Peyer's patch (tissue), 4 donors: ENCODE data around the gene PANX2. TPM values are rescaled to one million over a fixed set of nuclear protein-coding genes. Genes with fewer than 3 reads are reported as not detected.

Source experiments
- DNase-seq, 3 donors: peaks; one replicate each; pipeline ENCODE4 v3.0.0-alpha.2; 2017 to 2019
- H3K27ac ChIP-seq, 4 donors: fragments of 200-600 bp; sonication (generic); one replicate each; pipeline ENCODE4 v1.5.1; 2016 to 2019
- H3K27me3 ChIP-seq, 2 donors: fragments of 200-600 bp; sonication (generic); one replicate each; pipeline ENCODE4 v1.5.1; 2019
- H3K36me3 ChIP-seq, 3 donors: fragments of 200-600 bp; sonication (generic); one replicate each; pipeline ENCODE4 v1.5.1; 2016 to 2019
- H3K4me1 ChIP-seq, 4 donors: fragments of 200-600 bp; sonication (generic); one replicate each; pipeline ENCODE4 v1.5.1; 2016 to 2019
- H3K4me3 ChIP-seq, 4 donors: fragments of 200-600 bp; sonication (generic); 1 replicate in 3 of 4; 2 replicates in 1 of 4; pipeline ENCODE4 v1.5.1; 2016 to 2019; ENCODE audit warnings: mild to moderate bottlenecking in 1 of 4
- H3K9me3 ChIP-seq, 4 donors: fragments of 200-600 bp; sonication (generic); one replicate each; pipeline ENCODE4 v1.5.1; 2016 to 2019; ENCODE audit warnings: mild to moderate bottlenecking in 1 of 4
- POLR2A ChIP-seq, 2 donors: fragments of 450-650 bp; IDR thresholded peaks; one replicate each; pipeline ENCODE4 v1.5.1; 2017; ENCODE audit warnings: antibody characterized with exemption in 2 of 2, mild to moderate bottlenecking in 2 of 2, moderate library complexity in 2 of 2
- total RNA-seq, 4 donors: library from RNA; depleted of rRNA; stranded (reverse); fragments of >200 nt; gene quantifications; one replicate each; pipeline ENCODE4 v1.1.0, GENCODE V29; 2016
- TF ChIP-seq, protein P1 (sequence below), 6 experiments: fragments of 450-650 bp in 4 of 6; fragments of 200-600 bp in 2 of 6; sonication (generic) in 1 of 6; IDR thresholded peaks; one replicate each; pipeline ENCODE4 v1.5.1; 2017 to 2019; ENCODE audit warnings: antibody characterized with exemption in 6 of 6, mild to moderate bottlenecking in 3 of 6, moderate library complexity in 1 of 6

Gene PANX2
- total RNA-seq, 4 donors from 2014 or later = 0.40 TPM; not detected in 3

GRCh38 chr22:50178871-50179869 lies 8.6 kb downstream of the PANX2 start:
- Histone ChIP-seq H3K4me3 (no peak overlapping the region), H3K9me3 (no peaks in the 10 kb centered on the region), H3K4me1 (peaks cover 0 to 9% (median under 1%) of the 10 kb centered on the region in 4 donors), H3K36me3 (no peaks in the 10 kb centered on the region), H3K27me3 (no peaks in the 10 kb centered on the region), H3K27ac (no peak overlapping the region)
- TF ChIP-seq, protein P1, sequence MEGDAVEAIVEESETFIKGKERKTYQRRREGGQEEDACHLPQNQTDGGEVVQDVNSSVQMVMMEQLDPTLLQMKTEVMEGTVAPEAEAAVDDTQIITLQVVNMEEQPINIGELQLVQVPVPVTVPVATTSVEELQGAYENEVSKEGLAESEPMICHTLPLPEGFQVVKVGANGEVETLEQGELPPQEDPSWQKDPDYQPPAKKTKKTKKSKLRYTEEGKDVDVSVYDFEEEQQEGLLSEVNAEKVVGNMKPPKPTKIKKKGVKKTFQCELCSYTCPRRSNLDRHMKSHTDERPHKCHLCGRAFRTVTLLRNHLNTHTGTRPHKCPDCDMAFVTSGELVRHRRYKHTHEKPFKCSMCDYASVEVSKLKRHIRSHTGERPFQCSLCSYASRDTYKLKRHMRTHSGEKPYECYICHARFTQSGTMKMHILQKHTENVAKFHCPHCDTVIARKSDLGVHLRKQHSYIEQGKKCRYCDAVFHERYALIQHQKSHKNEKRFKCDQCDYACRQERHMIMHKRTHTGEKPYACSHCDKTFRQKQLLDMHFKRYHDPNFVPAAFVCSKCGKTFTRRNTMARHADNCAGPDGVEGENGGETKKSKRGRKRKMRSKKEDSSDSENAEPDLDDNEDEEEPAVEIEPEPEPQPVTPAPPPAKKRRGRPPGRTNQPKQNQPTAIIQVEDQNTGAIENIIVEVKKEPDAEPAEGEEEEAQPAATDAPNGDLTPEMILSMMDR (IDR thresholded peaks at IDR 0.05) = no peak
- TF ChIP-seq POLR2A (IDR thresholded peaks at IDR 0.05) = no peak
- DNase-seq = peak in 1 of 3 donors; percentile 45

- Histone ChIP-seq H3K27me3 (no peaks in the 10 kb centered on the region), H3K9me3 (no peaks in the 10 kb centered on the region), H3K4me3 (no peak overlapping the region), H3K36me3 (no peaks in the 10 kb centered on the region), H3K27ac (no peak overlapping the region), H3K4me1 (peaks cover 0 to 18% (median 9%) of the 10 kb centered on the region in 4 donors)
- no peak for TF ChIP-seq POLR2A (IDR thresholded peaks at IDR 0.05)
- TF ChIP-seq, protein P1 (IDR thresholded peaks at IDR 0.05) = no peak
- no peak for DNase-seq
These were observed 9.6 kb downstream of the PANX2 start for GRCh38 chr22:50179937-50180726.

DNA sequence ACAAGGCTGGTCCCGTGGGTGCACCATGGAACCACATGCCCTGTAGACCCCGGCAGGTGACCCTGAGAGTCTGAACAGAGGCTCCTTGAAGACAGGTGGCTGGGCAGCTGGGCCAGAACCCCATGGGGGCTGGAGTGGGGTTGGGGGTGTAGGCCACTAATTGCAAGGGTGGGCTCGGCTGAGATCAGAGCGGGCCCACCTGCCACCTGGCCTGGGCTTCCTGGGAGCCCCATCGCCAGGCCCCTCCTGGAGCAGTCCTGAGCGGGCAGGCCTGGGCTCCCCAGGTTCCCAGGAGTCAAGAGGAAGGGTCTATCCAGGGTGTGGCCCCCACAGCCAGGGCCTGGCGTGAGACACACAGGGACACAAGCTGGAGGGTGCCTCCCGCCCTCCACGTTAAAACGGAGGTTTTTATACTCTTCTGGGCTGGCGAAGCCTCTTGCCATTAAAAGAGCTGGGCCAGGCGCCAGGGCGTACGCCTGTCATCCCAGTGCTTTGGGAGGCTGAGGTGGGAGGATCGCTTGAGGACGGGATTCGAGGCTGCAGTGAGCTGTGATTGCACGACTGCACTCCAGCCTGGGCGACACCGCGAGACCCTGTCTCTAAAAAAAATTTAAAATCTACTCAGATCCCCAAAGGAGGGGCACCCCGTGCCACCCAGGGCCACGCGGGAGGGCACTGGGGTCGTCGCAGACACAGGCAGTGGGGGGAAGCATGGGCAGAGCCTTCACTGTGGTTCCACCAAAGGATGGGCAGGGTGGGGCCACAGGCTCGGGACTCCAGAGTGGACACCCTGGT lies 10.4 kb downstream of the PANX2 start:
- H3K4me1 ChIP-seq = peaks cover 0 to 21% (median 11%) of the 10 kb centered on the region in 4 donors
- H3K27me3 ChIP-seq = no peaks in the 10 kb centered on the region
- no peak overlapping the region for H3K27ac ChIP-seq
- no peak for TF ChIP-seq POLR2A (IDR thresholded peaks at IDR 0.05)
- TF ChIP-seq, protein P1 (IDR thresholded peaks at IDR 0.05) = no peak
- no peak overlapping the region for H3K4me3 ChIP-seq
- H3K9me3 ChIP-seq = no peaks in the 10 kb centered on the region
- no peaks in the 10 kb centered on the region for H3K36me3 ChIP-seq
- no peak for DNase-seq

GRCh38 chr22:50182176-50183081 lies 11.9 kb downstream of the PANX2 start:
- Histone ChIP-seq H3K27me3 (no peaks in the 10 kb centered on the region), H3K9me3 (no peaks in the 10 kb centered on the region), H3K36me3 (no peaks in the 10 kb centered on the region), H3K4me1 (peaks cover 4 to 32% (median 21%) of the 10 kb centered on the region in 4 donors), H3K27ac (no peak overlapping the region), H3K4me3 (no peak overlapping the region)
- no peak for DNase-seq
- TF ChIP-seq POLR2A (IDR thresholded peaks at IDR 0.05) = no peak
- TF ChIP-seq, protein P1 (IDR thresholded peaks at IDR 0.05) = no peak
